TTC549 (cell line): ENCODE measurements around the gene STEAP4.

ENCODE experiments used
- FAIRE-seq: peaks from 2 replicates; lab custom pipeline; 2012; peaks lifted over from hg19 to GRCh38; lab: Jason Lieb, UNC

The STEAP4 gene

GRCh38 chr7:88306590-88307048, at the start of gene STEAP4:
Gene STEAP4, minus strand, starts transcription at chr7:88306894. Its CDS starts 22,625 bp downstream, at chr7:88284269.
- no peak for FAIRE-seq

DNA sequence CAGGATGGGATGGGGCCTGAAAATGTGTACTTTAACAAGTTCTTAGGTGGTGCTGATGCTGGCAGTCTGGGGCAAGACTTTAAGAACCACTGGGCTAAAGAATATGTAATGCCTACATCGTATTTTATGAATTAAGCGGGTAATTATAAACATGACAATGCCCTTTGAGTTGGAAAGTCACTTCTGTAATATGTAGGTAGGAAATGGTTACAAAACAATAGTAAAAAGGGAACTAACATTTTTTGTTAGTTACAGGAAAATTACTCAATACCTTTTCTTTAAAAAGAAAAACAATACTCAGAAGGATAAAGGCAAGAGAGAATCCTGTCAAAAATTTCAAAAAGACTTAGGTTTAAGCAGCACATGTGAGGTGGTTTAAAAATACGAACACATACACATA, 48.3 kb upstream of the STEAP4 start:
- no peak for FAIRE-seq

DNA sequence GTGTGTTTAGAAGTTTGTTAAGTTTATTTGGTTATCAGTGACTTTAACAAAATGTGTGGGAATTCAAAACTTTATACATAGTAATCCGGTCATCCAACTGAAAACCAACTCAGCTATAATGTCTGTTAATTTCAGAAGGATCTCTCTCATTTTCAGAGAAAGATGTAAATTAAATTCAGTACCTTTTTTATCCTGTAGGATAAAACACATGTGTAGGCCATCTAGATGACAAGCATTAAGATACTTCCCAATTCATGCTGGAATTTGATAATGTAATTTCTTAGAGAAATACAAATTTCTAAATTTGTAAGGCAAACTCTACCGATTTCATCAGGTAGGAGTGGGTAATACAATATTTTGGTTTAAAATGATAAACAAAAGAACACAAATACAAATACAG, 43.4 kb upstream of the STEAP4 start:
- FAIRE-seq, result no peak

DNA sequence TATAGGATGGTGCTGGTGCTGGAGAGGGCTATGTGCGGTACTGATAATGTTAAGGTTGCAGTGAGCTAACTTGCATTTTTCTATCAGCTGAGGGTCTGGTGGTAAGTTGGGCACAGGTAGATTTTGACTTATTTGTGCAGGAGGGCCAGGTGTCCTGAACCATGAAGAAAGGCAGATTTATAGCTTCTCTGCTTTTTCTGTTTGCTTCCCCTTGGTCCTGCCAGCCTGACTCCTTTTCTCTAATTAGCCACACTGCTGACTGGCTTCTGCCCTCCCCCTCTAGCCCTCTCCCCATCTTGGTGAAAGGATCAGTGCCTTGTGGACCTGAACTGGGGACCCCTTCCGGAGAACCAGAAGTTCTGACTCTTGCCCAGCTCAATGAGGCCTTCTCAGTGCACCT, 40.8 kb upstream of the STEAP4 start:
- no peak for FAIRE-seq

- FAIRE-seq, result no peak
Measured at GRCh38 chr7:88347090-88347489, 40.4 kb upstream of the STEAP4 start.

GRCh38 chr7:88346357-88346756, 39.7 kb upstream of the STEAP4 start:
- FAIRE-seq, result no peak

GRCh38 chr7:88344956-88345832, 38.5 kb upstream of the STEAP4 start:
- FAIRE-seq, result no peak

DNA sequence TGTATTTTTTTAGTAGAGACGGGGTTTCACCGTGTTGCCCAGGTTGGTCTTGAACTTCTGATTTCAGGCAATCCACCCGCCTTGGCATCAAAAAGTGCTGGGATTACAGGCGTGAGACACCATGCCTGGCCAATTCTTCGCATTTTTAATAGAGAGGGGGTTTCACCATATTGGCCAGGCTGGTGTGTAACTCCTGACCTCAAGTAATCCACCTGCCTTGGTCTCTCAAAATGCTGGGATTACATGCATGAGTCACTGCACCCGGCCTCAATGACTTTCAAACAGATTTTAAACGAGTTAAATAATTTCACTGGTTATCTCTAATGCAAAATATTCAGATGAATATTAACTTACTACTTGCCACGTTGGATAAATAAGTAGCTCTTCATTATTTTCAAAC, 37.6 kb upstream of the STEAP4 start:
- no peak for FAIRE-seq

- no peak for FAIRE-seq
Measured at GRCh38 chr7:88339195-88339922, 32.7 kb upstream of the STEAP4 start.

DNA sequence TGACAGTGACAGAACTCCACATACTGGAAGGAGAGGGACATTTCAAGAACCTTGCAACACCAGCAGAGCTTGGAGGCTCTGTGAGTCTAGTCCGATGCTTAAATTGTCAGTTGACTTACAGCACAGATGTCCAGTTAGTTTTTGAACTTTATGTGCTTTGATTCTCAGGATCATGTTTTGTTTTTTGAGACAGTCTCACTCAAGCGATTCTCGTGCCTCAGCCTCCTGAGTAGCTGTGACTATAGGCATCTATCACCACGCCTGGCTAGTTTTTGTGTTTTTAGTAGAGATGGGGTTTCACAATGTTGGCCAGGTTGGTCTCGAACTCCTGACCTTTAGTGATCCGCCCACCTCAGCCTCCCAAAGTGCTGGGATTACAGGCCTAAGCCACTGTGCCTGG, 31.8 kb upstream of the STEAP4 start:
- FAIRE-seq, result no peak

GRCh38 chr7:88337572-88337971, 30.9 kb upstream of the STEAP4 start:
- no peak for FAIRE-seq

GRCh38 chr7:88331322-88331721, 24.6 kb upstream of the STEAP4 start:
- no peak for FAIRE-seq

DNA sequence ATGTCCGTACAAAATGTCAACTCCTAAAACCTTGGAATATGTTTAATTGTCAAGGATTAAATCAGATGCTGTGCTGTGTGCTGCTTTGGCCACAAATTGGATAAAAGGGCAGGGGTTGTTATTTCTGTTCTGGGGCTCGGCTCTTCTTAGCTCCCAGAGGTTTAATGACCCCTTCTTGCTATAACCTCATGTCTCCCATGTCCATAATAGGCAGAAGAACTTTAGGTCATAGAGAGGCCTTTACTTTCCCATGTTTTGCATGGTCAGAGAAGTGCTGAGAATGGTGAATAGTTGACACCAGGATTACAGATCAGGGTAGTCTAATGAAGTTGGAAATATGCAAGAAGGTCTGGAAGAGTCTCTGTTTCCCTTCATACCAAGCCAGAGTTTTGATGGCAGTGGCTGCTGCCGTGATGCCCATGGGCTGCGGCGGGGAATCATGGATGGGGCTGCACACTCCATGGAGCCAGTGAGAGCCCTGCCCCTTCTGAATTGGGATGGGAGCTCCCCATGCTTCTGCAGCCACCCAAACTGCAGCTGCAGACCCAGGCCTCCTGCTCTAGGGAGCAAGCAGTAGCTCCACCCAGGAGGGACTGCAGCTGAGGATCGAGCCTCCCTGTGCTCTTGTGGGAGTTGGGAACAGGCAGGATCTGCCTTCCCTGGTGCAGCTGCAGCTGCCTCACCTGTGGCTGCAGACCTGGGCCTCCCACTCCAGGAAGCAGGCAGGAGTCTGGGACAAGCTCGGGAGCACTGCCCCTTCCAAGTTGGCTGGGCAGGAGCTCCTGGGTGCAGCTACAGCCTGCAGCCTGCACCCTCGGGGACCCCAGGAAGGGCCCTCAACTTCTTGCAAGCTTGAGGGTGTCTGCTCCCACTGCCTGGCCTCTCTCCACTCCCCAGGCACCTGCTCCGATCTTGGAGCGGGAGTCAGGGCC, 23.1 kb upstream of the STEAP4 start:
- no peak for FAIRE-seq

DNA sequence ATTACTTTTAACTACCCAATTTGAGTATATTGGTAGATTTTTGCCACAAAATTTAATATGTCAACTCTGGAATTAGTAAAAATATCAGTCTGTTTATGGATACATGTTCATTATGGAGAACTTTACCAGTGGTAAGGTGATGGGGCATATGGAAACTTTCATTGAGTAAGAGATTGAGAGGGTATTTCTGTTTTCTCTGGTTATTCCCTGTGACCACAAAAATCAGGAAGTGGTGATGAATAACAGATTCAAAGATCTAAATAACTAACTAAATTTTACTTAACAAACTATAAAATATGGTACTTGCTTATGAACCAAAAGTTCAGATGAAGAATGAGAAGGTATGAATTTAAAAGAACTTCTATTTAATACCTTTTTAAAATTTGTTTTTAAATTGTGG, 22.1 kb upstream of the STEAP4 start:
- no peak for FAIRE-seq

DNA sequence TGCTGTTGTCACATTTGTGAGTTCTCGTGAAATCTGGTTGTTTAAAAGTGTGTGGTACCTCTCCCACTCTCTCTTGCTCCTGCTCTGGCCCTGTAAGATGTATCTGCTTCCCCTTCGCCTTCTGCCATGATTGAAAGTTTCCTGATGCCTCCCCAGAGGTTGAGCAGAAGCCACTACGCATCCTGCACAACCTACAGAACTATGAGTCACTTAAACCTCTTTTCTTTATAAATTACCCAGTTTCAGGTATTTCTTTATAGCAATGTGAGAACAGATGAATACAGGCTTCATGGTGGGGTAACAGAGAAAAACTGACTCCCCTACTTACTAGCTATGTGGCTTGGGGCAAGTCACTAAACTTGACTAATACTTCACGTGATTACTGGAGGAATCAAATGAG, 18.0 kb upstream of the STEAP4 start:
- FAIRE-seq, result no peak

- no peak for FAIRE-seq
Measured at GRCh38 chr7:88322151-88322550, 15.5 kb upstream of the STEAP4 start.

GRCh38 chr7:88321694-88322093, 15.0 kb upstream of the STEAP4 start:
- FAIRE-seq, result no peak

DNA sequence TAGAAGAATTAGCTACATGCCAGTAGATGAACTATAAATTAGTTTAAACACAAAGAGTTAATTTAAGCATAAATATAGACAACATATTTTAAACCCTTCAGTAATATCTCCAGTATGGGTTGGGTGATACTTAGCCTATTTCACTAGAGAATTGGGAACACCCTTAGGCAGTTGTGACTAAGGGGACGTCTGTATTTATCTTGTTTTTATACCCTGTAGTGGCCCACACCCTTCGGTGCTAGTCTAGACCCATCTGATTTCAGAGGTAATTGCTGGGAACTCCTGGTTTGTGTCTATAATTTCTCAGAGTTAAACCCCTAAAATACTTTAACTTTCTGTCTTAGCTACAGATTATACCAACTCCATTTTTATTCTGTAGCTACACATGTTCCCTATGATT, 11.5 kb upstream of the STEAP4 start:
- no peak for FAIRE-seq

DNA sequence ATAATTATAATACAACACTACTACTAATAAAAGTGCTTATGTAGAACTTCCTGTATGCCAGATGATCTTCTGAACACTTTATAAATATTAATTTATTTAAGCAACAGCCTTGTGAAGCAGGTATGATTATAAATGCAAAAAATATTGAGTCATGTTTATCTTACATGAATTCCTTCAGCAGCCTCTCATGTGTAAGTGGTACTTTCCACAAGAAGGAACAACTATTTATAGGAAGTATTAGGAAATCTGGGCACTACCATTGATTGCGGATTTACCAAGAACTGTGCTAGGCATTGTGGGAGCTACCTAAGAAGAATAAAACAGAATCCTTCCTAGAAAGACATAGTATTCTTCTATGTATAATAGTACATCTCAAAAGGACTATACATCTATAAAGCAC, 10.7 kb upstream of the STEAP4 start:
- FAIRE-seq, result no peak

GRCh38 chr7:88316456-88316855, 9.8 kb upstream of the STEAP4 start:
- no peak for FAIRE-seq

GRCh38 chr7:88315522-88315921, 8.8 kb upstream of the STEAP4 start:
- no peak for FAIRE-seq

- FAIRE-seq, result no peak
Measured at GRCh38 chr7:88314061-88314491, 7.4 kb upstream of the STEAP4 start.
